Adipocyte (in vitro differentiated cells): ENCODE data around the gene PLA1A.
"Not testable (repeated sequence)": the region's sequence is repeated elsewhere in the genome, so short reads cannot be mapped to it uniquely, and the experiment has no call there.

ENCODE experiments used
- DNase-seq: peaks from one replicate; pipeline ENCODE4 v3.0.0-alpha.2; 2015; ENCODE audit warnings: low read depth
- H3K27me3 ChIP-seq: replicated peaks from 2 replicates; pipeline ENCODE4 v1.7.0; 2013; ENCODE audit warnings: mild to moderate bottlenecking, low read length, moderate library complexity; ENCODE audit not compliant: control insufficient read depth, insufficient read depth
- H3K36me3 ChIP-seq: 2 replicates; pipeline ENCODE4 v1.7.0; 2013; ENCODE audit warnings: low read length, mild to moderate bottlenecking, moderate library complexity; ENCODE audit not compliant: control insufficient read depth, insufficient read depth, severe bottlenecking
- H3K4me1 ChIP-seq: 2 replicates; pipeline ENCODE4 v1.7.0; 2013; ENCODE audit warnings: mild to moderate bottlenecking, low read length, moderate library complexity; ENCODE audit not compliant: control insufficient read depth, insufficient read depth
- H3K4me3 ChIP-seq: 2 replicates; pipeline ENCODE4 v1.7.0; 2013; ENCODE audit warnings: mild to moderate bottlenecking, low read length, moderate library complexity
- H3K9ac ChIP-seq: 2 replicates; pipeline ENCODE4 v1.7.0; 2013; ENCODE audit warnings: mild to moderate bottlenecking, low read length, moderate library complexity
- H3K9me3 ChIP-seq: 2 replicates; pipeline ENCODE4 v1.7.0; 2013; ENCODE audit warnings: mild to moderate bottlenecking, low read length, moderate library complexity; ENCODE audit not compliant: control insufficient read depth

PLA1A gene

GRCh38 chr3:119673875-119674274 lies 76.2 kb downstream of the PLA1A start:
- no peaks in the 10 kb centered on the region for H3K9me3 ChIP-seq
- H3K9ac ChIP-seq, result no peak overlapping the region
- H3K36me3 ChIP-seq, result peaks cover 35% of the 10 kb centered on the region
- H3K4me1 ChIP-seq, result peaks cover 26% of the 10 kb centered on the region
- H3K27me3 ChIP-seq, result no peaks in the 10 kb centered on the region
- H3K4me3 ChIP-seq, result no peak overlapping the region
- no peak for DNase-seq

GRCh38 chr3:119675188-119675874 lies 77.6 kb downstream of the PLA1A start:
- Histone ChIP-seq H3K9ac (no peak overlapping the region), H3K4me3 (peak overlapping the region; percentile 83), H3K4me1 (peaks cover 19% of the 10 kb centered on the region), H3K9me3 (no peaks in the 10 kb centered on the region), H3K36me3 (peaks cover 32% of the 10 kb centered on the region), H3K27me3 (no peaks in the 10 kb centered on the region)
- DNase-seq, result no peak

GRCh38 chr3:119676020-119676419 lies 78.3 kb downstream of the PLA1A start:
- no peak for DNase-seq
- peak overlapping the region; percentile 84 for H3K9ac ChIP-seq
- H3K9me3 ChIP-seq, result no peaks in the 10 kb centered on the region

DNA sequence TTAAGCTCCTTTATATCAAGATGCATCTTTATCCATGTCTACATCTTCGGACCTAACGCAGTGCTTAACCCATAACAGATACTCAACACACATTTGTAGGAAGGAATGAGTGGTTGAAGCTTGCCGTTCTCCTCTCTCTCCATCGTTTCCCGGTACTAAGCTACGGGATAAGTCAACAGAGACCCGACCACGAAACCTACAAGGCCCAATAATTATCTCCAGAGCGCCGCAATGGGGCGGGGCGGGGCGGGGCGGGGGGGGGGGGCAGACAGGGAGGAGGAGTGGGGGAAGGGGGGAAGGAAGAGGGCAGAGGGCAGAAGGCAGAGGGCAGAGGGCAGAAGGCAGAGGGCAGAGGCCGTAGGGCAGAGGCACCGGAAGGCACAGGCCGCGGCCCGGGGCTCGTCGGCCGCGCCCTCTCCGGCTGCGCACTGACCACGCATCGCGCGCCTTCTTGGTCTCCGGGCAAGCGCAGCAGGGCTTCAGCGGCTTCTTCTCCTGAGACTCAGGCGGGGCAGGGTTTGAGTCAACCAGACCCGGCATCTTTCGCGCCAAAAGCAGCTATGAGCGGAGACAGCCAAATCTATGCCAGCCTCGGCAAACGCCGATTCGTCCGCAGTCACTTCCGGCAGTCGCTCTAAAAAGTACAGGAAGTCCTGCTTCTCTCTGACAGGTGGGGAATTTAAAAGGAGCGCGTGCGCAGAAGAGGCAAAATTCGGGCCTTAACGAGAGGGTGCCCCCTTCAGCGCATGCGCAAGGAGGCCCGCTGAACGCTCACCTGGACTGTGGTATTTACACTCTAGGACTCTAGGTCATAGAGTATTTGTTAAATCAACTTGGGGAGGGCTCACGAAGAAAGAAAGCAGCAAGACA lies 79.3 kb downstream of the PLA1A start, which contains the start of gene COX17:
TSS of gene COX17 (minus strand) at position 636 of the 870 bp plus-strand sequence. CDS start at position 540, 96 bp downstream.
- Histone ChIP-seq H3K4me3 (peak within 1 kb of the TSS; percentile 83), H3K36me3 (peaks cover 22% of the 10 kb centered on the region), H3K9me3 (no peaks in the 10 kb centered on the region)

More at GRCh38 chr3:119676020-119676419, 78.3 kb downstream of the PLA1A start:
- Histone ChIP-seq H3K4me1 (peaks cover 17% of the 10 kb centered on the region), H3K36me3 (peaks cover 32% of the 10 kb centered on the region), H3K27me3 (no peaks in the 10 kb centered on the region), H3K4me3 (peak overlapping the region; percentile 83)

GRCh38 chr3:119677641-119677934 lies 79.9 kb downstream of the PLA1A start:
- H3K9me3 ChIP-seq, result no peaks in the 10 kb centered on the region
- H3K36me3 ChIP-seq, result peaks cover 18% of the 10 kb centered on the region
- no peak for DNase-seq
- H3K27me3 ChIP-seq, result no peaks in the 10 kb centered on the region
- peaks cover 17% of the 10 kb centered on the region for H3K4me1 ChIP-seq
- peak overlapping the region; percentile 85 for H3K9ac ChIP-seq
- H3K4me3 ChIP-seq, result peak overlapping the region; percentile 83

More for the DNA sequence above, 79.3 kb downstream of the PLA1A start, which contains the start of gene COX17:
- H3K4me1 ChIP-seq, result peaks cover 17% of the 10 kb centered on the region
- peak within 1 kb of the TSS; percentile 85 for H3K9ac ChIP-seq
- peak; percentile 97 for DNase-seq
- no peaks in the 10 kb centered on the region for H3K27me3 ChIP-seq

- not testable (repeated sequence) for DNase-seq, H3K9ac ChIP-seq, H3K4me3 ChIP-seq, H3K27me3 ChIP-seq, H3K9me3 ChIP-seq
- Histone ChIP-seq H3K36me3 (peaks cover 12% of the 10 kb centered on the region), H3K4me1 (peaks cover 17% of the 10 kb centered on the region)
These were observed 80.5 kb downstream of the PLA1A start for GRCh38 chr3:119678209-119678608.
